GM23338 (cell line): ENCODE results near the gene SMIM44. TPM values are rescaled to one million over a fixed set of nuclear protein-coding genes. Genes with fewer than 3 reads are reported as not detected.

ENCODE experiments used
- ATAC-seq: fragments of 200-7000 bp; cut with Tn5 transposase; 3 replicates; pipeline ENCODE4 v1.9.1; 2020
- DNase-seq: peaks from one replicate; pipeline ENCODE4 v3.0.0-alpha.2; 2015; ENCODE audit warnings: low spot score
- H2AFZ ChIP-seq: fragments of 200-600 bp; sonication (generic); 2 replicates; pipeline ENCODE4 v1.8.0; 2016; ENCODE audit warnings: antibody characterized with exemption, mild to moderate bottlenecking, moderate library complexity
- H3F3A ChIP-seq: fragments of 200-600 bp; sonication (generic); replicated peaks from 2 replicates; pipeline ENCODE4 v1.8.0; 2017; ENCODE audit warnings: antibody characterized with exemption, mixed run types, low read depth
- H3K27ac ChIP-seq: fragments of 200-600 bp; sonication (generic); 2 replicates; pipeline ENCODE4 v1.6.1; 2016; ENCODE audit warnings: low read depth
- H3K27me3 ChIP-seq: fragments of 200-600 bp; sonication (generic); 2 replicates; pipeline ENCODE4 v1.8.0; 2016; ENCODE audit warnings: mild to moderate bottlenecking, mixed run types, moderate library complexity; ENCODE audit not compliant: insufficient read depth
- H3K36me3 ChIP-seq: fragments of 200-600 bp; sonication (generic); 2 replicates; pipeline ENCODE4 v1.8.0; 2016; ENCODE audit warnings: mild to moderate bottlenecking; ENCODE audit not compliant: insufficient read depth
- H3K4me1 ChIP-seq: fragments of 200-600 bp; sonication (generic); 2 replicates; pipeline ENCODE4 v1.8.0; 2016; ENCODE audit warnings: mild to moderate bottlenecking, moderate library complexity; ENCODE audit not compliant: insufficient read depth
- H3K4me2 ChIP-seq: fragments of 200-600 bp; sonication (generic); 2 replicates; pipeline ENCODE4 v1.7.1; 2017; ENCODE audit warnings: mixed run types
- H3K4me3 ChIP-seq: fragments of 200-600 bp; sonication (generic); 2 replicates; pipeline ENCODE4 v1.6.1; 2016; ENCODE audit warnings: mixed run types
- H3K79me2 ChIP-seq: fragments of 200-600 bp; sonication (generic); replicated peaks from 2 replicates; pipeline ENCODE4 v1.8.0; 2017; ENCODE audit warnings: mild to moderate bottlenecking; ENCODE audit not compliant: insufficient read depth
- H3K9me2 ChIP-seq: fragments of 200-600 bp; sonication (generic); 2 replicates; pipeline ENCODE4 v1.8.0; 2017; ENCODE audit not compliant: insufficient read depth
- H4K20me1 ChIP-seq: fragments of 200-600 bp; sonication (generic); replicated peaks from 2 replicates; pipeline ENCODE4 v1.8.0; 2017; ENCODE audit warnings: mild to moderate bottlenecking; ENCODE audit not compliant: insufficient read depth
- H3K27ac Mint-ChIP-seq: 2 replicates; pipeline ENCODE4 v1.8.0; 2020; ENCODE audit warnings: inconsistent platforms, mild to moderate bottlenecking, moderate library complexity, mixed read lengths
- H3K27me3 Mint-ChIP-seq: 3 replicates; pipeline ENCODE4 v1.8.0; 2022; ENCODE audit warnings: low read depth, mild to moderate bottlenecking, moderate library complexity, mixed read lengths, inconsistent platforms; ENCODE audit not compliant: insufficient read depth, poor library complexity
- H3K36me3 Mint-ChIP-seq: 3 replicates; pipeline ENCODE4 v1.8.0; 2021; ENCODE audit warnings: low read depth, mild to moderate bottlenecking, inconsistent platforms, moderate library complexity, mixed read lengths
- H3K4me1 Mint-ChIP-seq: 3 replicates; pipeline ENCODE4 v1.8.0; 2020; ENCODE audit warnings: mild to moderate bottlenecking, inconsistent platforms, mixed read lengths
- H3K4me3 Mint-ChIP-seq: 3 replicates; pipeline ENCODE4 v1.8.0; 2021; ENCODE audit warnings: moderate library complexity, mild to moderate bottlenecking, inconsistent platforms, mixed read lengths
- H3K9me3 Mint-ChIP-seq: 3 replicates; pipeline ENCODE4 v1.8.0; 2020; ENCODE audit warnings: moderate library complexity, mild to moderate bottlenecking, inconsistent platforms, mixed read lengths
- CREB1 ChIP-seq: fragments of 250-450 bp; sonication (Bioruptor Pico); IDR thresholded peaks from 2 replicates; pipeline ENCODE4 v1.5.0; 2020; ENCODE audit warnings: low read depth, mild to moderate bottlenecking, moderate library complexity
- EZH2 ChIP-seq: fragments of 200-600 bp; sonication (generic); IDR thresholded peaks from one replicate; pipeline ENCODE4 v1.8.0; 2017; ENCODE audit warnings: antibody characterized with exemption, mild to moderate bottlenecking, low read depth; ENCODE audit not compliant: unreplicated experiment
- polyA plus RNA-seq: library from polyadenylated mRNA; unstranded; fragments of >200 nt; fragmentation: Nextera tagmentation; extraction: Ambion mirVana; gene quantifications from 2 replicates; pipeline ENCODE4 v1.2.1, GENCODE V29; 2016
- total RNA-seq: library from RNA; depleted of rRNA; stranded (reverse); fragments of >200 nt; shearing (Covaris generic); gene quantifications from 2 replicates; pipeline ENCODE4 v1.2.3, GENCODE V29; 2014
- TF ChIP-seq, protein P1 (sequence below), 2 experiments: fragments of 200-600 bp in 1 of 2; sonication (generic) in 1 of 2; conservative IDR thresholded peaks; 2 replicates each; pipeline versions ENCODE4 v1.5.1 to v1.6.1; 2016 to 2017; ENCODE audit warnings: antibody characterized with exemption in 2 of 2, low read depth in 2 of 2, mild to moderate bottlenecking in 2 of 2, moderate library complexity in 1 of 2

SMIM44 gene
- total and polyA plus RNA-seq, 2 experiments from 2014 or later = not detected

DNA sequence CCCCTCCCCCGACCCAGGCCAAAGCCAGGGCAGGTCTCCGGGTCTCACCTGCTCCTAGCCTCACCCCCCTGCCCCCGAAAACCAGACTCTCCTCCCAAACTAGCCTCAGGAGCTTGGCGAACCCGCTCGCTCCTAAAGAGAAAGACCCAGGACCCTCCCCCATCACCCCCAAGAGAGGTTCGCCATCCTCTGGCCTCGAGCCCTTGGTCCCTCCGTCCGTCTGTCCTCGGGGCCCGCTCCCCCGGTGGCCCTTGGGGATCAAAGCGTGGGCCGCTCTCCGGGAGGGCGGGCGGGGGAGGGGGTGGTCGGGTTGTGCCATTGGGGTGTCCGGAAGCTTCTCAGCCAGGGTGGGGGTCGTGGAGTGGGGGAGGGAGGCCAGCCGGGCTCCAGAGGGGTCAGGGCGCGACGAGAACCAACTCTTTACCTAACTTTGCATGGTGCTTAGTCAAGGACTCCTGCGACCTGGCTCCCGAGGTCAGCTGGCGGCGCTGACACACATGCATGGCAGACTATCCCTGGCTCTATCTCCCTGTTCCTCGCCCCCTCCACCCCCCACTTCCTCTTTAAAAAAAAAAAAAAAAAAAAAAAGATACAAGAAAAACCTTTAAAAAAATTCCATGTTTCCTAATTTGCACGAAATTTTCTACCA is 18.5 kb downstream of the SMIM44 start:
- Histone ChIP-seq H3K4me3 (peak overlapping the region; percentile 65; the same call in 1 of the 2 replicates), H3K79me2 (no peaks in the 10 kb centered on the region), H2AFZ (no peak overlapping the region), H3K36me3 (no peaks in the 10 kb centered on the region), H3F3A (peaks cover 6% of the 10 kb centered on the region; the same call in 1 of the 2 replicates), H3K27ac (no peak overlapping the region), H3K9me2 (no peaks in the 10 kb centered on the region), H3K27me3 (peaks cover 74% of the 10 kb centered on the region), H3K4me2 (peak overlapping the region; percentile 86), H3K4me1 (peaks cover 20% of the 10 kb centered on the region), H4K20me1 (peaks cover 9% of the 10 kb centered on the region)
- peak; percentile 49 for ATAC-seq
- H3K27ac Mint-ChIP-seq = no peak overlapping the region
- H3K4me1 Mint-ChIP-seq = peaks cover 7% of the 10 kb centered on the region
- H3K27me3 Mint-ChIP-seq = peaks cover 52% of the 10 kb centered on the region
- DNase-seq = peak; percentile 67
- TF ChIP-seq EZH2 = no peak
- TF ChIP-seq, protein P1, sequence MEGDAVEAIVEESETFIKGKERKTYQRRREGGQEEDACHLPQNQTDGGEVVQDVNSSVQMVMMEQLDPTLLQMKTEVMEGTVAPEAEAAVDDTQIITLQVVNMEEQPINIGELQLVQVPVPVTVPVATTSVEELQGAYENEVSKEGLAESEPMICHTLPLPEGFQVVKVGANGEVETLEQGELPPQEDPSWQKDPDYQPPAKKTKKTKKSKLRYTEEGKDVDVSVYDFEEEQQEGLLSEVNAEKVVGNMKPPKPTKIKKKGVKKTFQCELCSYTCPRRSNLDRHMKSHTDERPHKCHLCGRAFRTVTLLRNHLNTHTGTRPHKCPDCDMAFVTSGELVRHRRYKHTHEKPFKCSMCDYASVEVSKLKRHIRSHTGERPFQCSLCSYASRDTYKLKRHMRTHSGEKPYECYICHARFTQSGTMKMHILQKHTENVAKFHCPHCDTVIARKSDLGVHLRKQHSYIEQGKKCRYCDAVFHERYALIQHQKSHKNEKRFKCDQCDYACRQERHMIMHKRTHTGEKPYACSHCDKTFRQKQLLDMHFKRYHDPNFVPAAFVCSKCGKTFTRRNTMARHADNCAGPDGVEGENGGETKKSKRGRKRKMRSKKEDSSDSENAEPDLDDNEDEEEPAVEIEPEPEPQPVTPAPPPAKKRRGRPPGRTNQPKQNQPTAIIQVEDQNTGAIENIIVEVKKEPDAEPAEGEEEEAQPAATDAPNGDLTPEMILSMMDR (conservative IDR thresholded peaks at IDR 0.05; ENCODE audit: low read depth in 2 of 2) = 0 out of 4 replicates have a peak, but pooled peaks of 1 of the 2 experiments have one; percentile 2
- peak overlapping the region; percentile 60 for H3K4me3 Mint-ChIP-seq
- peaks cover 26% of the 10 kb centered on the region for H3K9me3 Mint-ChIP-seq
- peaks cover 11% of the 10 kb centered on the region; the same call in 2 of the 3 replicates for H3K36me3 Mint-ChIP-seq

DNA sequence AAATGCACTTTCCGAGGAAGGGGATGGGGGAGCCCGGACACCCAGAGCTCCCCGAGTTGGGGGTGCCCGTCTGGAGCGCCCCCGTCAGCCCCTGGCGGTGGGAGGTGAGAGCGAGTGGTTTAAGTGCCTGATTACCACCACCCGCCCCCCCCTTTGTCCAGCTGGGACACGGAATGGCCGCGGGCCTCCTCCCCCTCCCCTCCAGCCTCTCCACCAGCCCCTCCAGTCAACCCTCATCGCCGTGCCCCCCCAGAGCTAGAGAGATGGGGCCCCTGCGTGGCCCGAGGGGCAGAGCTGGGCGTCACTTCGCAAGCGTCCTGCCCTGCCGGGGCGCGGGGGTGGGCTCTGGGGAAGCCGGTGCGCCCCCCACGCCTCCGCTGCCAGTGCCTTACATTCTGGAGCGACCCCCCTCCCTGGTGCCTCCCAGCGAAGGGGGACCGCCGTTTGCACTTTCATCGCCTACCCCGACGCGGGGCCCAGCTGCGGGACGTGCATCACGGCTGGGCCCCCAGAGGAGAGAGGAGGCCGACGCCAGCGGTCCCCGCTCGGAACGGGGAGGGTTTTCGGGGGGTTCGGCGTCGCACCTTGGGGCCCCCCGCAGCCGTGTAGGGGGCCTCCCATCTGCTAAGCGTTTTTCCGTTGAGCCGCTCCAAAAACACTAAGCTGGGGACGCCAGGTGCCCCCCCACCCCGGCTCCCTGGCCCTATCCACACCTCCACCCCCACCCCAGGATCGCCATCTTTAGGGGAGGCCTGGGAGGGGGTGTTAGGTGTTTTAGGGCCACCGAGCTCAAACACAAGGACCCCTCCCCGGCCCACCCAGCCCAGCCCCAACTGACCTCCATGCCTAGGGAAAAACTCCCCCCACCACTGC is 19.3 kb downstream of the SMIM44 start:
- H3K27ac Mint-ChIP-seq = no peak overlapping the region
- peaks cover 11% of the 10 kb centered on the region for H3K4me1 Mint-ChIP-seq
- H4K20me1 ChIP-seq = peaks cover 9% of the 10 kb centered on the region
- H3F3A ChIP-seq = peaks cover 6% of the 10 kb centered on the region; the same call in 1 of the 2 replicates
- peak overlapping the region; percentile 65 for H3K4me3 ChIP-seq
- DNase-seq (peak; percentile 63), ATAC-seq (peak; percentile 23)
- no peaks in the 10 kb centered on the region for H3K9me2 ChIP-seq
- H3K36me3 Mint-ChIP-seq = peaks cover 8% of the 10 kb centered on the region; the same call in 2 of the 3 replicates
- peak overlapping the region; percentile 60; the same call in 2 of the 3 replicates for H3K4me3 Mint-ChIP-seq
- peaks cover 21% of the 10 kb centered on the region for H3K9me3 Mint-ChIP-seq
- TF ChIP-seq CREB1 (CRISPR knock-in tag) (no peak), EZH2 (peak; percentile 40)
- peaks cover 76% of the 10 kb centered on the region for H3K27me3 ChIP-seq
- H2AFZ ChIP-seq = peak overlapping the region; percentile 66; the same call in 1 of the 2 replicates
- peak overlapping the region; percentile 86 for H3K4me2 ChIP-seq
- H3K27ac ChIP-seq = no peak overlapping the region
- H3K79me2 ChIP-seq = no peaks in the 10 kb centered on the region
- peaks cover 22% of the 10 kb centered on the region for H3K4me1 ChIP-seq
- H3K36me3 ChIP-seq = no peaks in the 10 kb centered on the region
- H3K27me3 Mint-ChIP-seq = peaks cover 58% of the 10 kb centered on the region
